ENCODE measurements around the gene GFRA1. TPM values are rescaled to one million over a fixed set of nuclear protein-coding genes. Genes with fewer than 3 reads are reported as not detected.

GFRA1 gene
- total RNA-seq, 2 experiments from 2014 or later = not detected

DNA sequence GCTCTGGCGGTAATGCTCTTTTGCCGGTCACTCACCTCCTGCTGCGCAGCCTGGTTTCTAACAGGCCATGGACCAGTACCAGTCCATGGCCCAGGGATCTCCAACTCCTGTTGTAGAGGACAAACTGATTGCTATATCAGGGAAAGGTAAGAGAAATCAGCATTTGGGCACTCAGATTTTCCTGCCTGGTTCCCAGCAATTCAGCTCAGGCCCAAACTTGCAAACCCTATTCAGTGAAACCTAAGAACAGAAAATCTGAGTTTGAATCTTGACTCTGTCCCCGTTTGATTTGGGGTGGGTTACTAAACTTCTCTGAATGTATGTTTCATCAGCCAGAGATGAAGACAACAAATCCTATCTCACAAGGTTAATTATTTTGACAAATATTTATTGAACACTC lies 77.4 kb downstream of the GFRA1 start:
- TF ChIP-seq, protein P1, sequence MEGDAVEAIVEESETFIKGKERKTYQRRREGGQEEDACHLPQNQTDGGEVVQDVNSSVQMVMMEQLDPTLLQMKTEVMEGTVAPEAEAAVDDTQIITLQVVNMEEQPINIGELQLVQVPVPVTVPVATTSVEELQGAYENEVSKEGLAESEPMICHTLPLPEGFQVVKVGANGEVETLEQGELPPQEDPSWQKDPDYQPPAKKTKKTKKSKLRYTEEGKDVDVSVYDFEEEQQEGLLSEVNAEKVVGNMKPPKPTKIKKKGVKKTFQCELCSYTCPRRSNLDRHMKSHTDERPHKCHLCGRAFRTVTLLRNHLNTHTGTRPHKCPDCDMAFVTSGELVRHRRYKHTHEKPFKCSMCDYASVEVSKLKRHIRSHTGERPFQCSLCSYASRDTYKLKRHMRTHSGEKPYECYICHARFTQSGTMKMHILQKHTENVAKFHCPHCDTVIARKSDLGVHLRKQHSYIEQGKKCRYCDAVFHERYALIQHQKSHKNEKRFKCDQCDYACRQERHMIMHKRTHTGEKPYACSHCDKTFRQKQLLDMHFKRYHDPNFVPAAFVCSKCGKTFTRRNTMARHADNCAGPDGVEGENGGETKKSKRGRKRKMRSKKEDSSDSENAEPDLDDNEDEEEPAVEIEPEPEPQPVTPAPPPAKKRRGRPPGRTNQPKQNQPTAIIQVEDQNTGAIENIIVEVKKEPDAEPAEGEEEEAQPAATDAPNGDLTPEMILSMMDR (conservative IDR thresholded peaks at IDR 0.05; ENCODE audit: low read length) = no peak
- TF ChIP-seq EZH2phosphoT487 (IDR thresholded peaks at IDR 0.05; ENCODE audit: borderline replicate concordance, low read depth, low read length) = no peak
- Histone ChIP-seq H3K4me2 (ENCODE audit: low read length) (no peak overlapping the region), H3K9me2 (ENCODE audit: insufficient read depth, low read length) (no peaks in the 10 kb centered on the region), H3K9me3 (ENCODE audit: low read length) (no peaks in the 10 kb centered on the region), H3K36me3 (ENCODE audit: insufficient read depth, low read length) (no peaks in the 10 kb centered on the region), H3K4me3 (ENCODE audit: low read depth, low read length, poor library complexity, severe bottlenecking) (no peak overlapping the region), H3K4me1 (ENCODE audit: insufficient read depth, low read length, poor library complexity, severe bottlenecking) (no peaks in the 10 kb centered on the region), H3K79me2 (ENCODE audit: insufficient read depth, low read depth, low read length) (no peaks in the 10 kb centered on the region), H4K20me1 (ENCODE audit: insufficient read depth, low read length) (no peaks in the 10 kb centered on the region), H2AFZ (ENCODE audit: low read length) (no peak overlapping the region), H3K27ac (ENCODE audit: low read depth, low read length, poor library complexity, severe bottlenecking) (no peak overlapping the region)
- DNase-seq (ENCODE audit: low spot score) = no peak
- no TSS peak for BruUV-seq (replicated peaks)
- ChIA-PET CTCF (ENCODE audit: unreplicated experiment) (no interaction called here), POLR2A (interaction anchor here (0.7 kb wide), 1 partner anchor 350 kb away, joined by 3 read pairs; no protein-coding TSS in a partner anchor)
- intact Hi-C loops (cut with micrococcal nuclease; ENCODE audit: unreplicated experiment) = no loop called here

DNA sequence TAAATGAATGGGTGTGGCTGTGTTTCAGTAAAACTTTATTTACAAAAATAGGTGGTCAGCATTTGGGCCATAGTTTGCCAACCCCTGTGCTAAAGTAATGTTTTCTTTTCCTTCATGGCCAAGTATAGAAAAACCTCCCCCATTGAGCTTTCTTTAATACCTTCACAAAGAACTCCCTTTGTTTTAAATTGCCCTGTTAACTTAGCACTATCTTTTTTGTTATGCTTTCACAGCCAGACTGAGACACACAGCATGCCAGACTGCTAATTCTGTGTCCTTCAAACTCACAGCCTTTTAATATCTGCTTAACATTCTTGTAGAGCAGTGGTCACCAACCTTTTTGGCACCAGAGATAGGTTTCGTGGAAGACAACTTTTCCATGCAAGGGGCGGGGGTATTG lies 78.0 kb downstream of the GFRA1 start:
- Histone ChIP-seq H3K4me3 (ENCODE audit: low read depth, low read length, poor library complexity, severe bottlenecking) (no peak overlapping the region), H3K4me1 (ENCODE audit: insufficient read depth, low read length, poor library complexity, severe bottlenecking) (no peaks in the 10 kb centered on the region), H2AFZ (ENCODE audit: low read length) (no peak overlapping the region), H3K27ac (ENCODE audit: low read depth, low read length, poor library complexity, severe bottlenecking) (no peak overlapping the region), H3K36me3 (ENCODE audit: insufficient read depth, low read length) (no peaks in the 10 kb centered on the region), H4K20me1 (ENCODE audit: insufficient read depth, low read length) (no peaks in the 10 kb centered on the region), H3K9me3 (ENCODE audit: low read length) (no peaks in the 10 kb centered on the region), H3K79me2 (ENCODE audit: insufficient read depth, low read depth, low read length) (no peaks in the 10 kb centered on the region), H3K4me2 (ENCODE audit: low read length) (no peak overlapping the region), H3K9me2 (ENCODE audit: insufficient read depth, low read length) (no peaks in the 10 kb centered on the region)
- ChIA-PET POLR2A (no interaction called here), CTCF (ENCODE audit: unreplicated experiment) (no interaction called here)
- no TSS peak for BruUV-seq (replicated peaks)
- TF ChIP-seq, protein P1 (conservative IDR thresholded peaks at IDR 0.05; ENCODE audit: low read length) = no peak
- TF ChIP-seq EZH2phosphoT487 (IDR thresholded peaks at IDR 0.05; ENCODE audit: borderline replicate concordance, low read depth, low read length) = no peak
- DNase-seq (ENCODE audit: low spot score) = no peak
- intact Hi-C loops (cut with micrococcal nuclease; ENCODE audit: unreplicated experiment) = no loop called here

DNA sequence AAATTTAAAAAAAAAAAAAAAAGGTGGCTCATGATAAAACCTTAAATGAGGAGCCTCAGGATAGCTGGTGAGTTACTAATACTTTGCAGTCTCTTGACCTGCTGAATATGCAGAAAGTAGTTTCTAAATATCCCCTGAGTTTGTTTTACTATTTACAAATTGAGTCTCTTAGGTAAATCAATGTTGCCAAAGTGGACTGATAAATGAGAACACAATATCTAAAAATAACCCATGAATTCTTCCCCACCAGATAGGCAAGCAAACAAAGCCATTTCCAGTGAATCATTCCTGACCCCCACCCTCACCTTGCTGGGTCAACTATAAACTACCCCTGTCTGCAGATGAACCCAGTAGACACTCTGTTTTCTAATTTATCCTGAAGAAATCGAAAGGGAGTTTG lies 78.9 kb downstream of the GFRA1 start:
- Histone ChIP-seq H3K27ac (ENCODE audit: low read depth, low read length, poor library complexity, severe bottlenecking) (no peak overlapping the region), H3K79me2 (ENCODE audit: insufficient read depth, low read depth, low read length) (no peaks in the 10 kb centered on the region), H3K36me3 (ENCODE audit: insufficient read depth, low read length) (no peaks in the 10 kb centered on the region), H3K9me2 (ENCODE audit: insufficient read depth, low read length) (no peaks in the 10 kb centered on the region), H3K9me3 (ENCODE audit: low read length) (no peaks in the 10 kb centered on the region), H3K4me3 (ENCODE audit: low read depth, low read length, poor library complexity, severe bottlenecking) (no peak overlapping the region), H2AFZ (ENCODE audit: low read length) (no peak overlapping the region), H3K4me2 (ENCODE audit: low read length) (no peak overlapping the region), H4K20me1 (ENCODE audit: insufficient read depth, low read length) (no peaks in the 10 kb centered on the region), H3K4me1 (ENCODE audit: insufficient read depth, low read length, poor library complexity, severe bottlenecking) (no peaks in the 10 kb centered on the region)
- ChIA-PET POLR2A (no interaction called here), CTCF (ENCODE audit: unreplicated experiment) (no interaction called here)
- no peak for TF ChIP-seq EZH2phosphoT487 (IDR thresholded peaks at IDR 0.05; ENCODE audit: borderline replicate concordance, low read depth, low read length)
- TF ChIP-seq, protein P1 (conservative IDR thresholded peaks at IDR 0.05; ENCODE audit: low read length) = no peak
- no peak for DNase-seq (ENCODE audit: low spot score)
- intact Hi-C loops (cut with micrococcal nuclease; ENCODE audit: unreplicated experiment) = no loop called here
- BruUV-seq (replicated peaks) = no TSS peak
